HCT116 (cell line): ENCODE measurements around the gene ZXDC. TPM values are rescaled to one million over a fixed set of nuclear protein-coding genes. Genes with fewer than 3 reads are reported as not detected.

Experiments used
- ATAC-seq: fragments of 200-7000 bp; cut with Tn5 transposase; 2 replicates; pipeline ENCODE4 v1.9.1; 2020; ENCODE audit warnings: mild to moderate bottlenecking, moderate library complexity
- BruUV-seq: library from RNA; stranded (reverse); fragments of 400-500 nt; replicated peaks from 2 replicates; lab custom pipeline; 2021; lab: Mats Ljungman, UMichigan
- CTCF ChIA-PET: fragments of 300-600 bp; sonication (Branson Sonifier 250); formaldehyde crosslinking; loops from one replicate; lab custom pipeline; 2021; ENCODE audit warnings: antibody characterized with exemption; lab: Charles Lee
- POLR2A ChIA-PET: fragments of 300-600, 350-600 bp; sonication (Branson Sonifier 250); formaldehyde crosslinking; loops from one replicate; lab custom pipeline; 2021; ENCODE audit warnings: antibody characterized with exemption; lab: Charles Lee
- RAD21 ChIA-PET, 2 experiments: fragments of 300-600 bp; sonication (Branson Sonifier 250); formaldehyde crosslinking; loops; one replicate each; lab custom pipeline; 2023; ENCODE audit warnings: low total read pairs in 2 of 2; ENCODE audit not compliant: uncharacterized antibody in 2 of 2, unreplicated experiment in 2 of 2, low non-redundant PET in 1 of 2; lab: Charles Lee
- DNase-seq: peaks from one replicate; pipeline ENCODE4 v3.0.0-alpha.2; 2010; ENCODE audit warnings: low read depth, low spot score
- H2AFZ ChIP-seq: fragments of 200-600 bp; shearing (Covaris generic), sonication (generic); 2 replicates; pipeline ENCODE4 v1.6.1; 2017; ENCODE audit warnings: low read depth, mixed run types, mixed read lengths, antibody characterized with exemption, low read length; ENCODE audit not compliant: poor library complexity, severe bottlenecking
- H3K27ac ChIP-seq: 2 replicates; pipeline ENCODE4 v1.5.1; 2012; ENCODE audit warnings: low read depth, low read length
- H3K27me3 ChIP-seq: fragments of 200-600 bp; sonication (generic); 2 replicates; pipeline ENCODE4 v1.6.1; 2016; ENCODE audit warnings: mixed run types, low read length, mixed read lengths; ENCODE audit not compliant: insufficient read depth
- H3K36me3 ChIP-seq, 2 experiments: fragments of 200-500 bp in 1 of 2; fragments of 200-600 bp in 1 of 2; sonication (Bioruptor generic) in 1 of 2; sonication (generic) in 1 of 2; 2 replicates each; pipeline versions ENCODE4 v1.5.1 to v1.6.1; 2014 to 2016; ENCODE audit warnings: low read length in 2 of 2, inconsistent platforms in 1 of 2, mixed read lengths in 1 of 2, mixed run types in 1 of 2; ENCODE audit not compliant: insufficient read depth in 2 of 2, control insufficient read depth in 1 of 2
- H3K4me1 ChIP-seq, 2 experiments: fragments of 200-600 bp in 1 of 2; sonication (generic) in 1 of 2; 2 replicates each; pipeline versions ENCODE4 v1.5.1 to v1.6.1; 2012 to 2017; ENCODE audit warnings: low read length in 2 of 2, inconsistent platforms in 1 of 2, mild to moderate bottlenecking in 1 of 2, mixed read lengths in 1 of 2, mixed run types in 1 of 2, moderate library complexity in 1 of 2; ENCODE audit not compliant: insufficient read depth in 2 of 2, control insufficient read depth in 1 of 2
- H3K4me2 ChIP-seq: fragments of 200-600 bp; sonication (generic); 2 replicates; pipeline ENCODE4 v1.6.1; 2017; ENCODE audit warnings: mixed run types, low read length, mixed read lengths
- H3K4me3 ChIP-seq, 2 experiments: fragments of 200-600 bp in 1 of 2; sonication (generic) in 1 of 2; replicated peaks in 1 of 2; 2 replicates each; pipeline ENCODE4 v1.5.1; 2011 to 2016; ENCODE audit warnings: low read length in 2 of 2, control low read depth in 1 of 2, low read depth in 1 of 2, mild to moderate bottlenecking in 1 of 2, mixed read lengths in 1 of 2, mixed run types in 1 of 2
- H3K79me2 ChIP-seq: fragments of 200-600 bp; sonication (generic); 2 replicates; pipeline ENCODE4 v1.6.1; 2017; ENCODE audit warnings: mild to moderate bottlenecking, mixed run types, low read length, moderate library complexity, mixed read lengths; ENCODE audit not compliant: insufficient read depth
- H3K9ac ChIP-seq: fragments of 200-600 bp; sonication (generic); 2 replicates; pipeline ENCODE4 v1.6.1; 2016; ENCODE audit warnings: low read length, mixed read lengths
- H3K9me2 ChIP-seq: fragments of 200-600 bp; sonication (generic), shearing (Covaris generic); 2 replicates; pipeline ENCODE4 v1.6.1; 2017; ENCODE audit warnings: mixed run types, mild to moderate bottlenecking, moderate library complexity; ENCODE audit not compliant: insufficient read depth
- H3K9me3 ChIP-seq, 2 experiments: fragments of 200-500 bp in 1 of 2; fragments of 200-600 bp in 1 of 2; sonication (Bioruptor generic) in 1 of 2; sonication (generic) in 1 of 2; 2 replicates each; pipeline ENCODE4 v1.6.1; 2014 to 2017; ENCODE audit warnings: low read length in 2 of 2, mixed read lengths in 2 of 2, inconsistent platforms in 1 of 2, low read depth in 1 of 2, mild to moderate bottlenecking in 1 of 2, mixed run types in 1 of 2, moderate library complexity in 1 of 2; ENCODE audit not compliant: control insufficient read depth in 1 of 2, insufficient read depth in 1 of 2
- H4K20me1 ChIP-seq: fragments of 200-600 bp; sonication (generic), shearing (Covaris generic); 2 replicates; pipeline ENCODE4 v1.6.1; 2017; ENCODE audit warnings: mixed run types, mild to moderate bottlenecking, moderate library complexity; ENCODE audit not compliant: insufficient read depth
- CBX3 ChIP-seq: IDR thresholded peaks from 2 replicates; pipeline ENCODE4 v1.6.1; 2012; ENCODE audit warnings: low read depth
- EZH2phosphoT487 ChIP-seq: fragments of 200-600 bp; IDR thresholded peaks from 2 replicates; pipeline ENCODE4 v1.6.1; 2018; ENCODE audit warnings: antibody characterized with exemption, borderline replicate concordance
- FOSL1 ChIP-seq: IDR thresholded peaks from 2 replicates; pipeline ENCODE4 v1.6.1; 2012; ENCODE audit warnings: low read depth
- JUND ChIP-seq: IDR thresholded peaks from 2 replicates; pipeline ENCODE4 v1.6.1; 2012
- POLR2A ChIP-seq: IDR thresholded peaks from 2 replicates; pipeline ENCODE4 v1.7.0; 2011; ENCODE audit warnings: borderline replicate concordance; ENCODE audit not compliant: insufficient read depth, insufficient read length; ENCODE audit errors: extremely low read depth
- POLR2AphosphoS5 ChIP-seq: IDR thresholded peaks from 2 replicates; pipeline ENCODE4 v1.6.1; 2011; ENCODE audit warnings: mild to moderate bottlenecking, low read depth, low read length, moderate library complexity
- REST ChIP-seq: IDR thresholded peaks from 2 replicates; pipeline ENCODE4 v1.6.1; 2012; ENCODE audit warnings: low read depth
- SIN3A ChIP-seq: IDR thresholded peaks from 2 replicates; pipeline ENCODE4 v1.6.1; 2012; ENCODE audit warnings: low read depth
- SRF ChIP-seq: IDR thresholded peaks from 2 replicates; pipeline ENCODE4 v1.6.1; 2012; ENCODE audit warnings: low read depth
- TCF7L2 ChIP-seq: IDR thresholded peaks from 2 replicates; pipeline ENCODE4 v1.7.0; 2011; ENCODE audit warnings: borderline replicate concordance, inconsistent platforms; ENCODE audit not compliant: insufficient read depth, insufficient read length; ENCODE audit errors: extremely low read depth
- ZBTB33 ChIP-seq: IDR thresholded peaks from 2 replicates; pipeline ENCODE4 v1.6.1; 2011; ENCODE audit warnings: mild to moderate bottlenecking, low read length, moderate library complexity; ENCODE audit not compliant: insufficient replicate concordance; ENCODE audit errors: extremely low read depth
- ZFX ChIP-seq: fragments of 450-650 bp; IDR thresholded peaks from 2 replicates; pipeline ENCODE4 v1.6.1; 2017
- ZNF274 ChIP-seq: fragments of 200-500 bp; sonication (Bioruptor generic); IDR thresholded peaks from 2 replicates; pipeline ENCODE4 v1.6.1; 2014; ENCODE audit warnings: mild to moderate bottlenecking, low read depth, low read length, inconsistent platforms
- intact Hi-C: fragments of 100-400 bp; cut with micrococcal nuclease; formaldehyde crosslinking; loops from 2 replicates; pipeline ENCODE4 v1.10.0; 2022
- total RNA-seq: library from RNA; stranded (reverse); gene quantifications from one replicate; pipeline ENCODE4 v1.2.1, GENCODE V29; 2021; ENCODE audit not compliant: unreplicated experiment
- TF ChIP-seq, protein P1 (sequence below), 3 experiments: fragments of 200-600 bp in 1 of 3; sonication (generic) in 1 of 3; IDR thresholded peaks in 2 of 3; conservative IDR thresholded peaks in 1 of 3; 2 replicates each; pipeline ENCODE4 v1.5.1; 2012 to 2017; ENCODE audit warnings: low read depth in 2 of 3, low read length in 2 of 3, antibody characterized with exemption in 1 of 3, borderline replicate concordance in 1 of 3, control low read depth in 1 of 3, mild to moderate bottlenecking in 1 of 3, mixed read lengths in 1 of 3, mixed run types in 1 of 3, moderate library complexity in 1 of 3; ENCODE audit not compliant: insufficient read depth in 1 of 3

Gene ZXDC
- total RNA-seq, 1 experiment from 2014 or later, result 29.9 TPM

- Histone ChIP-seq H4K20me1 (no peaks in the 10 kb centered on the region), H2AFZ (no peak overlapping the region), H3K36me3 (no peaks in the 10 kb centered on the region), H3K4me2 (no peak overlapping the region), H3K4me3 (no peak overlapping the region), H3K9me2 (no peaks in the 10 kb centered on the region), H3K27ac (no peak overlapping the region), H3K9me3 (no peaks in the 10 kb centered on the region), H3K4me1 (no peaks in the 10 kb centered on the region), H3K9ac (no peak overlapping the region), H3K79me2 (no peaks in the 10 kb centered on the region), H3K27me3 (no peaks in the 10 kb centered on the region)
- ChIA-PET POLR2A (no interaction called here), RAD21 (no interaction called here), CTCF (no interaction called here)
- BruUV-seq, result no TSS peak
- no peak for ATAC-seq
- TF ChIP-seq SIN3A (no peak), EZH2phosphoT487 (no peak), POLR2AphosphoS5 (no peak), ZFX (no peak), ZBTB33 (no peak), JUND (no peak), FOSL1 (no peak), REST (no peak), CBX3 (no peak), POLR2A (no peak), SRF (no peak), TCF7L2 (no peak), ZNF274 (no peak)
- TF ChIP-seq, protein P1, sequence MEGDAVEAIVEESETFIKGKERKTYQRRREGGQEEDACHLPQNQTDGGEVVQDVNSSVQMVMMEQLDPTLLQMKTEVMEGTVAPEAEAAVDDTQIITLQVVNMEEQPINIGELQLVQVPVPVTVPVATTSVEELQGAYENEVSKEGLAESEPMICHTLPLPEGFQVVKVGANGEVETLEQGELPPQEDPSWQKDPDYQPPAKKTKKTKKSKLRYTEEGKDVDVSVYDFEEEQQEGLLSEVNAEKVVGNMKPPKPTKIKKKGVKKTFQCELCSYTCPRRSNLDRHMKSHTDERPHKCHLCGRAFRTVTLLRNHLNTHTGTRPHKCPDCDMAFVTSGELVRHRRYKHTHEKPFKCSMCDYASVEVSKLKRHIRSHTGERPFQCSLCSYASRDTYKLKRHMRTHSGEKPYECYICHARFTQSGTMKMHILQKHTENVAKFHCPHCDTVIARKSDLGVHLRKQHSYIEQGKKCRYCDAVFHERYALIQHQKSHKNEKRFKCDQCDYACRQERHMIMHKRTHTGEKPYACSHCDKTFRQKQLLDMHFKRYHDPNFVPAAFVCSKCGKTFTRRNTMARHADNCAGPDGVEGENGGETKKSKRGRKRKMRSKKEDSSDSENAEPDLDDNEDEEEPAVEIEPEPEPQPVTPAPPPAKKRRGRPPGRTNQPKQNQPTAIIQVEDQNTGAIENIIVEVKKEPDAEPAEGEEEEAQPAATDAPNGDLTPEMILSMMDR (IDR thresholded peaks at IDR 0.05 in 2 of 3, conservative IDR thresholded peaks at IDR 0.05 in 1 of 3; ENCODE audit: borderline replicate concordance in 1 of 3, insufficient read depth in 1 of 3, low read depth in 2 of 3, low read length in 2 of 3), result no peak
- intact Hi-C loops, result no loop called here
- DNase-seq, result no peak
Observed at GRCh38 chr3:126496894-126497850, 21.5 kb upstream of the ZXDC start.
